GM19043 (cell line): ENCODE results near the gene BLOC1S1.
"Not testable (repeated sequence)": the region's sequence is repeated elsewhere in the genome, so short reads cannot be mapped to it uniquely, and the experiment has no call there.

Experiments
- ATAC-seq: cut with Tn5 transposase; IDR thresholded peaks from one replicate; pipeline ENCODE4 v1.9.1; 2021; ENCODE audit warnings: low read depth; ENCODE audit not compliant: unreplicated experiment

BLOC1S1 gene

GRCh38 chr12:55743406-55744339 is 27.8 kb downstream of the BLOC1S1 start:
- ATAC-seq = no peak

- no peak for ATAC-seq
These were observed 28.6 kb downstream of the BLOC1S1 start for GRCh38 chr12:55744340-55745030.

- ATAC-seq = no peak
These were observed 29.7 kb downstream of the BLOC1S1 start for GRCh38 chr12:55745361-55746173.

DNA sequence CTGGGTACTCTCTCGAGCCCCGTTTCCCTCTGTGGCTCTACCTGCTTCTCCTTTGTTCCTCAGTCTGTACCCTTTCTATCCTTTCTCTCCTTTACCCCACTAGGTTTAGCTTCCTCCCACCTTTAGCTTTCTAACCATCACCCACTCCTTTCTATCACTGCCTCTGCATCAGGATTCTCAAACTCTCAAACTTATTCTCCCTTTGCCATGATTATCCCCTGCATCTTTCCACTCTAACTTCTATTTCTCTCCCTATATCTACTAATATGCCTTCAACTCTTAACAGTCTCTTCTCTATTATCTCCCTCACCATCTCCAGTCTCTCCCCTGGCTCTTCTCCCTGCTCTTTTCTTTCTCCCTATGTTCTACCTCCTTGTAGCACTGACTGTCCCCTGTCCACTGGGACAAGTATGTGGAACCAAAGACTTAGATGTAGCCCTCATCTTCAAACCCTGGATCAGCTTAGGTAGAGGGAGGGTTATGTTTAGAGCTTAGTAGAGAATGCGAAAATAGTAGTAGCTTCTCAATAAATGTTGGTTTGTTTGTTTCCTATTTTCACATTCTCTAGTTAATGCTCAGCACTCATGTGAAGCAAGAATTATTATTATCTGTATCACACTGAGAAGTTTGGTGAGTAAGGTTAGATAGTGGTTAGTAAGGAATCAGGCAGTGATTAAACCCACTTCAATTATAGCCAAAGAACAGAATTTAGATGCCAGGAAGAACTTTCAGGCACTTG is 30.5 kb downstream of the BLOC1S1 start:
- no peak for ATAC-seq

- ATAC-seq = no peak
These were observed 31.0 kb downstream of the BLOC1S1 start for GRCh38 chr12:55746913-55747231.

DNA sequence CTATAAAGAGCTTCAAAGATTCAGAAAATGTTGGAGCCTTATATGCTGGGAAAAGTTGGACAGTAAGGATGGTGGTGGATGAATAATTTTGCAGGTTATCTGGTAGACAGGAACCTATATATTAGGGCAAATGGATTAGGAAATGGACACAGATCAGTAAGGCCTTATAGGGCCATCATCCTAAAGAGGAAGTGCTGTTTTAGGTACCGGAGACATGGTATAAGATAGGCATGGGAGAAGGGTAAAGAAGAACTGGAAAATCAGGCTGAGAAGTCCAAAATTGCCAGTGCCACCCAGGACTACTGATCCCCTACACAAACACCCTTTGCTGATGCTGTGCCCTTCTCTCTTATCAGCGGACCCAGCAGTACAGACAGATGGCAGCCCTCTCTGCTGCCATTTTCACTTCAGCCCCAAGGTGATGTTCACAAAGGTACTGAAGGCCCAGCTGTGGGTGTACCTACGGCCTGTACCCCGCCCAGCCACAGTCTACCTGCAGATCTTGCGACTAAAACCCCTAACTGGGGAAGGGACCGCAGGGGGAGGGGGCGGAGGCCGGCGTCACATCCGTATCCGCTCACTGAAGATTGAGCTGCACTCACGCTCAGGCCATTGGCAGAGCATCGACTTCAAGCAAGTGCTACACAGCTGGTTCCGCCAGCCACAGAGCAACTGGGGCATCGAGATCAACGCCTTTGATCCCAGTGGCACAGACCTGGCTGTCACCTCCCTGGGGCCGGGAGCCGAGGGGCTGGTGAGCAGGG is 32.6 kb downstream of the BLOC1S1 start:
- no peak for ATAC-seq

DNA sequence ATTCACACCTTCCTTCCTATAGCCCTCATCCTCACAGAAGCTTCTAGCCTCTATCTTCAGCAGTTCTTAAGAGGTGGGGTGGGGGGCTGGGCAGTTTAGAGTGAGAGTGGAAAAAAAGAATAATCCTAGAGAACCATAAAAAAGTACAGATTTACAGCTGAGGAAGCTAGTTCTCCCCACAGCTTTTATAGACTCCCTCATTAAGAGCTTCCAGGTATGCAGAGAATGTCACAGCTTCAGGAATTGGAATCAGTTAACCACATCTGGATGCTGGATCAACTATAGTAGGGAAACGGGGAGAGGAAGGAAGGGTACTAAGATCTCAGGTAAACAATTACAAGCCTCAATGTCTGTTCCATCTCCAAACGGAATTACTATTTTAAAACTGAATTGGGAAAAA is 39.4 kb downstream of the BLOC1S1 start:
- ATAC-seq = no peak

DNA sequence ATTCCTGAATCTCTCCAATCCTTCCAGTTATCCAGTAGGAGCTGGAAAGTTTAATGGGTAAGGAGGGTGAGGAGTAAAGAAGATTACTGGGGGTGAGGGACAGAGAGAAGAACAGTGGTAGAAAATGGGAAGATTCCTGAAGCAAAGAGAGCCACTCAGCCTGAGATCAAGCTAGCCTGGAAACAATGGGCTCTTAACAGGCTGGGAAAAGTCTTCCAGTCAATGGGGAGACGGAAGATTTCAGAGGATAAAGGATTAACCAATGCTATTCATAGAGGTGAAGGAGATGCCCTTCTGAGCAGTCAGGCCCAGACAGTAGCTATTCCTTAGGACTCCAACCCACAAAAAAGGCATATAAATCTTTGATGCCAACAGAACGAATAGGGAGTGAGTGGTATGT is 41.9 kb downstream of the BLOC1S1 start:
- no peak for ATAC-seq

GRCh38 chr12:55758575-55758974 is 42.7 kb downstream of the BLOC1S1 start:
- not testable (repeated sequence) for ATAC-seq

GRCh38 chr12:55760663-55761062 is 44.8 kb downstream of the BLOC1S1 start:
- ATAC-seq = no peak

DNA sequence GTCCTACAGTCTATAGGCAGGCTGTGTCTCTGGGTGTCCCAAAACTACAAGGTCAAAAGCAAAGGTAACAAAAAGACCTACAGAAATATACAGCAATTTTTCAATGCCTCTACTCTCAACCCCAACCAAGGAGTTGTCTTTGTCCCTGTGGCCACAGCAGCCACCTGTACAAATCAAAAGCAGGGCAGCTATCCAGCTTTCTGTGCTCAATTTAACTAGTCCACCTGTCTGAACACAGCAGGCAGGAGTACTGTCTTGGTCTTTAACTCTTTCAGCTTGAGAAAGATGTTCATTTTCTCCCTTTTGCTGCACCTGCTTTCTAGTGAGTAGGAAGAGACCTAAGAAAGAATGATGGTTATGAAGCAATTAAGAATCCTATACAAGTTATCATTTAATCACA is 46.8 kb downstream of the BLOC1S1 start:
- no peak for ATAC-seq

DNA sequence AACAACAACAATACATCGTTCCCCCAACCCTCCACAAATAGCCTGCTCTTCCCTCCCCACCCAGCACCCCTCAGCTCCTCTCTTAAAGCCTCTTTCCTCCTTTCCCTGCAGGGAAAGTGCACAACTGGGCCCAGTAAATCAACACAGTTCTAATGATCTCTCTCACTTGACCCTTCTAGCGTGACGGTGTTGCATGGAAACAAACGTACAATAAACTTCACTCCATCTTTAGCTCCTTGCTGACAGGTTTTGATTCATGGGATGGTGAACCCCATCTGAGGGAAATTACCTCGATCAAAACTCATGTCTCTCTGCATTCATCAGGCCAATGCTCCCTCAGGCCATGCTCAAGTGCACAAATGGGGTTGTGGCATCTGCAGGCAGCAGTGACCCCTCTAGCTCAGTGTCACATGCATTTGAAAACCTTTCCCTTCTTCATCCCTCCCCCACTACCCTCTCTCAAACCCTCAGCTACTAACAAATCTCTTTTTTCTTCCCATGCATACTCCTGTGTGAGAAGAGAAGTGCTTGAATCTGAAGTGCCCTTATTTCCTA is 50.0 kb downstream of the BLOC1S1 start:
- ATAC-seq = no peak

GRCh38 chr12:55767156-55767555 is 51.3 kb downstream of the BLOC1S1 start:
- no peak for ATAC-seq
